ENCODE measurements around the gene CA10. TPM values are rescaled to one million over a fixed set of nuclear protein-coding genes. Genes with fewer than 3 reads are reported as not detected.
A peak's percentile ranks its signal among the peaks of the same experiment; 100 is the strongest.

CA10 gene
- polyA plus RNA-seq, 1 donor from 2014 or later: 6.2 TPM

DNA sequence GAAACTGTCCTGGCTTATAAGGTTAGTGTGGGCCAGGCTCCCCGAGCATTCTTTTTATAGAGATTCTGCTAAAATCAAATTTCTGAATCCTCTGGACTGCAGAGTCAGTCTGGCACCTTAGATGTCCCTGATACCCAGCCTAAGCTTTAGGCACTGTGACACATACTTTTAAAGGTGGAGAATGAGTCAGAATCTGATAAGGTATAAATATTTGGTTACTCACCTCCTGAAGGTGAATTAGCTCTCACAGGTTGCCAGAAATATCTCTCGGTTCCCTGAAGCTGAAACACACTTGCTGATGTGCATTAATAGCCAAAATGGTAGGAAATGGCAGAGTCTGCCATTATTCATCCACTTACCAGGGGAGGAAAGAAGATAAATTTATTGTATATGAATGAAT, 451.3 kb downstream of the CA10 start:
- TF ChIP-seq, protein P1, sequence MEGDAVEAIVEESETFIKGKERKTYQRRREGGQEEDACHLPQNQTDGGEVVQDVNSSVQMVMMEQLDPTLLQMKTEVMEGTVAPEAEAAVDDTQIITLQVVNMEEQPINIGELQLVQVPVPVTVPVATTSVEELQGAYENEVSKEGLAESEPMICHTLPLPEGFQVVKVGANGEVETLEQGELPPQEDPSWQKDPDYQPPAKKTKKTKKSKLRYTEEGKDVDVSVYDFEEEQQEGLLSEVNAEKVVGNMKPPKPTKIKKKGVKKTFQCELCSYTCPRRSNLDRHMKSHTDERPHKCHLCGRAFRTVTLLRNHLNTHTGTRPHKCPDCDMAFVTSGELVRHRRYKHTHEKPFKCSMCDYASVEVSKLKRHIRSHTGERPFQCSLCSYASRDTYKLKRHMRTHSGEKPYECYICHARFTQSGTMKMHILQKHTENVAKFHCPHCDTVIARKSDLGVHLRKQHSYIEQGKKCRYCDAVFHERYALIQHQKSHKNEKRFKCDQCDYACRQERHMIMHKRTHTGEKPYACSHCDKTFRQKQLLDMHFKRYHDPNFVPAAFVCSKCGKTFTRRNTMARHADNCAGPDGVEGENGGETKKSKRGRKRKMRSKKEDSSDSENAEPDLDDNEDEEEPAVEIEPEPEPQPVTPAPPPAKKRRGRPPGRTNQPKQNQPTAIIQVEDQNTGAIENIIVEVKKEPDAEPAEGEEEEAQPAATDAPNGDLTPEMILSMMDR (IDR thresholded peaks at IDR 0.05; ENCODE audit: poor library complexity, severe bottlenecking): no peak
- TF ChIP-seq SMC3 (conservative IDR thresholded peaks at IDR 0.05; ENCODE audit: poor library complexity): no peak
- no peak for TF ChIP-seq EP300 (conservative IDR thresholded peaks at IDR 0.05; ENCODE audit: poor library complexity, severe bottlenecking)
- no peak for TF ChIP-seq MXI1 (conservative IDR thresholded peaks at IDR 0.05; ENCODE audit: poor library complexity, severe bottlenecking)
- TF ChIP-seq RAD21 (conservative IDR thresholded peaks at IDR 0.05): no peak
- no peak for TF ChIP-seq TAF1 (IDR thresholded peaks at IDR 0.05; ENCODE audit: low read depth)
- TF ChIP-seq POLR2AphosphoS5 (IDR thresholded peaks at IDR 0.05): no peak
- TF ChIP-seq EZH2 (IDR thresholded peaks at IDR 0.05; ENCODE audit: borderline replicate concordance, insufficient read depth, low read length, poor library complexity, severe bottlenecking): no peak
- TF ChIP-seq, protein P2, sequence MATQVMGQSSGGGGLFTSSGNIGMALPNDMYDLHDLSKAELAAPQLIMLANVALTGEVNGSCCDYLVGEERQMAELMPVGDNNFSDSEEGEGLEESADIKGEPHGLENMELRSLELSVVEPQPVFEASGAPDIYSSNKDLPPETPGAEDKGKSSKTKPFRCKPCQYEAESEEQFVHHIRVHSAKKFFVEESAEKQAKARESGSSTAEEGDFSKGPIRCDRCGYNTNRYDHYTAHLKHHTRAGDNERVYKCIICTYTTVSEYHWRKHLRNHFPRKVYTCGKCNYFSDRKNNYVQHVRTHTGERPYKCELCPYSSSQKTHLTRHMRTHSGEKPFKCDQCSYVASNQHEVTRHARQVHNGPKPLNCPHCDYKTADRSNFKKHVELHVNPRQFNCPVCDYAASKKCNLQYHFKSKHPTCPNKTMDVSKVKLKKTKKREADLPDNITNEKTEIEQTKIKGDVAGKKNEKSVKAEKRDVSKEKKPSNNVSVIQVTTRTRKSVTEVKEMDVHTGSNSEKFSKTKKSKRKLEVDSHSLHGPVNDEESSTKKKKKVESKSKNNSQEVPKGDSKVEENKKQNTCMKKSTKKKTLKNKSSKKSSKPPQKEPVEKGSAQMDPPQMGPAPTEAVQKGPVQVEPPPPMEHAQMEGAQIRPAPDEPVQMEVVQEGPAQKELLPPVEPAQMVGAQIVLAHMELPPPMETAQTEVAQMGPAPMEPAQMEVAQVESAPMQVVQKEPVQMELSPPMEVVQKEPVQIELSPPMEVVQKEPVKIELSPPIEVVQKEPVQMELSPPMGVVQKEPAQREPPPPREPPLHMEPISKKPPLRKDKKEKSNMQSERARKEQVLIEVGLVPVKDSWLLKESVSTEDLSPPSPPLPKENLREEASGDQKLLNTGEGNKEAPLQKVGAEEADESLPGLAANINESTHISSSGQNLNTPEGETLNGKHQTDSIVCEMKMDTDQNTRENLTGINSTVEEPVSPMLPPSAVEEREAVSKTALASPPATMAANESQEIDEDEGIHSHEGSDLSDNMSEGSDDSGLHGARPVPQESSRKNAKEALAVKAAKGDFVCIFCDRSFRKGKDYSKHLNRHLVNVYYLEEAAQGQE (IDR thresholded peaks at IDR 0.05; ENCODE audit: borderline replicate concordance): no peak
- Histone ChIP-seq H3K27ac (ENCODE audit: low read length) (no peak overlapping the region), H3K4me3 (ENCODE audit: low read length) (no peak overlapping the region), H3K9me3 (ENCODE audit: low read length) (no peaks in the 10 kb centered on the region), H3K9me2 (ENCODE audit: insufficient read depth, low read length) (no peaks in the 10 kb centered on the region), H3K4me2 (ENCODE audit: low read length) (no peak overlapping the region), H4K20me1 (ENCODE audit: insufficient read depth) (no peaks in the 10 kb centered on the region), H3F3A (ENCODE audit: insufficient read depth, low read length, poor library complexity, severe bottlenecking) (no peaks in the 10 kb centered on the region), H3K79me2 (replicated peaks; ENCODE audit: insufficient read depth, low read length) (no peaks in the 10 kb centered on the region), H3K27me3 (ENCODE audit: insufficient read depth, low read depth, low read length) (no peaks in the 10 kb centered on the region), H3K9ac (ENCODE audit: low read length) (no peak overlapping the region), H3K36me3 (ENCODE audit: insufficient read depth, low read length) (no peaks in the 10 kb centered on the region), H2AFZ (ENCODE audit: low read depth, low read length) (no peak overlapping the region)

DNA sequence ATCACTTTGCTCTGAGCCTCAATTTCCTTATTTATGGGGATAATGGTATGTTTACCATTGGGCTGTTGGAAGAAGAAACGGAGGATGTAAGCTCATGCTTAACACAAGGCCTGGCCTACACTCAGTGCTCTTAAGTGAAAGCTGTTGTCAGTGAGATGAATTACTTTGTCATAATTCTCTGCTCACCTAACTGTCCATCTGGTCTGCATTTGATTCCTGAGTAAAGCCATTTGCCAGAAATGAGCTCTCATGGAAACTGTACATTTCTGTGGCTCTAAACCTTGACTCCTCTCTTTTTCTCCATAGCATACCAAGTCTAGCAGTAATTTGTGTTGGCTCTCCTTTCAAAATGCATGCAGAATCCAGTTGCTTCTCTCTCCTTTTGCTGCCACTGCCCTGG, 452.4 kb downstream of the CA10 start:
- Histone ChIP-seq H3K4me3 (ENCODE audit: low read length) (no peak overlapping the region), H3K9me2 (ENCODE audit: insufficient read depth, low read length) (no peaks in the 10 kb centered on the region), H2AFZ (ENCODE audit: low read depth, low read length) (no peak overlapping the region), H3K79me2 (replicated peaks; ENCODE audit: insufficient read depth, low read length) (no peaks in the 10 kb centered on the region), H3K9ac (ENCODE audit: low read length) (no peak overlapping the region), H3F3A (ENCODE audit: insufficient read depth, low read length, poor library complexity, severe bottlenecking) (no peaks in the 10 kb centered on the region), H3K27me3 (ENCODE audit: insufficient read depth, low read depth, low read length) (no peaks in the 10 kb centered on the region), H3K36me3 (ENCODE audit: insufficient read depth, low read length) (no peaks in the 10 kb centered on the region), H3K4me2 (ENCODE audit: low read length) (no peak overlapping the region), H4K20me1 (ENCODE audit: insufficient read depth) (no peaks in the 10 kb centered on the region), H3K9me3 (ENCODE audit: low read length) (no peaks in the 10 kb centered on the region), H3K27ac (ENCODE audit: low read length) (no peak overlapping the region)
- TF ChIP-seq POLR2AphosphoS5 (IDR thresholded peaks at IDR 0.05) (peak; percentile 63), EZH2 (IDR thresholded peaks at IDR 0.05; ENCODE audit: borderline replicate concordance, insufficient read depth, low read length, poor library complexity, severe bottlenecking) (no peak), EP300 (conservative IDR thresholded peaks at IDR 0.05; ENCODE audit: poor library complexity, severe bottlenecking) (no peak), RAD21 (conservative IDR thresholded peaks at IDR 0.05) (no peak), SMC3 (conservative IDR thresholded peaks at IDR 0.05; ENCODE audit: poor library complexity) (no peak)
- TF ChIP-seq, protein P1 (IDR thresholded peaks at IDR 0.05; ENCODE audit: poor library complexity, severe bottlenecking): no peak
